Memory B cell (primary cell): ENCODE results near the gene NXPE3.
"Not testable (repeated sequence)": the region's sequence is repeated elsewhere in the genome, so short reads cannot be mapped to it uniquely, and the experiment has no call there.

Experiments used
- ATAC-seq: fragments of 150-1000 bp; cut with Tn5 transposase; 2 replicates; pipeline ENCODE4 v1.10.0; 2021; ENCODE audit warnings: low read depth, mild to moderate bottlenecking, moderate library complexity
- DNase-seq, 2 donors: peaks; one replicate each; pipeline ENCODE4 v3.0.0; 2022; ENCODE audit warnings: low spot score in 2 of 2
- H3K27ac Mint-ChIP-seq: one replicate; pipeline ENCODE4 v1.8.0; 2022; ENCODE audit warnings: mild to moderate bottlenecking, moderate library complexity, mixed read lengths
- H3K27me3 Mint-ChIP-seq: one replicate; pipeline ENCODE4 v1.8.0; 2022; ENCODE audit warnings: mixed read lengths
- H3K36me3 Mint-ChIP-seq: one replicate; pipeline ENCODE4 v1.8.0; 2022; ENCODE audit warnings: mild to moderate bottlenecking, mixed read lengths
- H3K4me1 Mint-ChIP-seq: one replicate; pipeline ENCODE4 v1.8.0; 2022; ENCODE audit warnings: mixed read lengths
- H3K4me3 Mint-ChIP-seq: one replicate; pipeline ENCODE4 v1.8.0; 2022; ENCODE audit warnings: mild to moderate bottlenecking, moderate library complexity, mixed read lengths
- H3K9me3 Mint-ChIP-seq: one replicate; pipeline ENCODE4 v1.8.0; 2022; ENCODE audit warnings: mixed read lengths

The NXPE3 gene

GRCh38 chr3:101857301-101857741 is 78.3 kb downstream of the NXPE3 start:
- no peaks in the 10 kb centered on the region for H3K27me3 Mint-ChIP-seq
- H3K4me1 Mint-ChIP-seq, result peaks cover 34% of the 10 kb centered on the region
- ATAC-seq (no peak), DNase-seq (no peak)
- peaks cover 63% of the 10 kb centered on the region for H3K36me3 Mint-ChIP-seq
- no peak overlapping the region for H3K4me3 Mint-ChIP-seq
- H3K27ac Mint-ChIP-seq, result peak overlapping the region; percentile 76
- peaks cover 2% of the 10 kb centered on the region for H3K9me3 Mint-ChIP-seq

GRCh38 chr3:101858464-101859030 is 79.5 kb downstream of the NXPE3 start:
- no peak for ATAC-seq

GRCh38 chr3:101859882-101860448 is 81.0 kb downstream of the NXPE3 start:
- peaks cover 26% of the 10 kb centered on the region for H3K4me1 Mint-ChIP-seq
- H3K36me3 Mint-ChIP-seq, result peaks cover 48% of the 10 kb centered on the region
- H3K27me3 Mint-ChIP-seq, result no peaks in the 10 kb centered on the region
- H3K27ac Mint-ChIP-seq, result no peak overlapping the region
- ATAC-seq (no peak), DNase-seq (no peak)
- H3K4me3 Mint-ChIP-seq, result no peak overlapping the region
- H3K9me3 Mint-ChIP-seq, result peaks cover 2% of the 10 kb centered on the region

More at GRCh38 chr3:101858464-101859030, 79.5 kb downstream of the NXPE3 start:
- DNase-seq, result no peak
- Mint-ChIP-seq H3K27ac (peak overlapping the region; percentile 1), H3K9me3 (peaks cover 2% of the 10 kb centered on the region), H3K36me3 (peaks cover 53% of the 10 kb centered on the region), H3K27me3 (no peaks in the 10 kb centered on the region), H3K4me1 (peaks cover 27% of the 10 kb centered on the region), H3K4me3 (no peak overlapping the region)

DNA sequence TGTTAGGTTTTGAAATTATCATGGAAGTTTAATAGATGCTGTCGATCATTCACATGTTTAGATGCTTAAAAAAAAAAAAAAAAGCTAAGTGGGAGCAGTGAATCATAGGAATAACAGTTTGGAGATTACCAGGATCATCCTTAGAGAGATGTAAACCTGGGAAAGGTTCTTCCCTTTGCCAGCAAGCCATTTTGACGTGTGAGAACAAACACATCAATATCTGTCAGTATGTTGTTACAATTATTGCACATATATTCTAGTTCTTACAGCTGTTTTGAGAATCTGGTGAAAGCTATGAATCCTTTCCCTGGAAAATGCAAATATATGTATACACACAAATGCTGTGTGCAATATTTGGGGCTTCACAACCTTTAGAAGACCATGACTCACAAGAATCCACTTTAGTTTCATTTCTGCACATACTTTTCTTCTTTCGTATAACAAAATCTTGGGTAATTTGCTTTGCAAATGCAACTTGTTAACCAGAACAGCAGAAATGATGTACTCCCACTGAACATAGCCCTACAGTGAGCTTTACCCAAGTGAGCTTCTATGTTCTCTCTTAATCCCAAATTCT is 82.3 kb downstream of the NXPE3 start:
- Mint-ChIP-seq H3K36me3 (peaks cover 41% of the 10 kb centered on the region), H3K4me1 (peaks cover 23% of the 10 kb centered on the region), H3K9me3 (peaks cover 2% of the 10 kb centered on the region), H3K4me3 (peak overlapping the region; percentile 24), H3K27me3 (no peaks in the 10 kb centered on the region), H3K27ac (peak overlapping the region; percentile 66)
- DNase-seq (no peak), ATAC-seq (peak; percentile 67)

DNA sequence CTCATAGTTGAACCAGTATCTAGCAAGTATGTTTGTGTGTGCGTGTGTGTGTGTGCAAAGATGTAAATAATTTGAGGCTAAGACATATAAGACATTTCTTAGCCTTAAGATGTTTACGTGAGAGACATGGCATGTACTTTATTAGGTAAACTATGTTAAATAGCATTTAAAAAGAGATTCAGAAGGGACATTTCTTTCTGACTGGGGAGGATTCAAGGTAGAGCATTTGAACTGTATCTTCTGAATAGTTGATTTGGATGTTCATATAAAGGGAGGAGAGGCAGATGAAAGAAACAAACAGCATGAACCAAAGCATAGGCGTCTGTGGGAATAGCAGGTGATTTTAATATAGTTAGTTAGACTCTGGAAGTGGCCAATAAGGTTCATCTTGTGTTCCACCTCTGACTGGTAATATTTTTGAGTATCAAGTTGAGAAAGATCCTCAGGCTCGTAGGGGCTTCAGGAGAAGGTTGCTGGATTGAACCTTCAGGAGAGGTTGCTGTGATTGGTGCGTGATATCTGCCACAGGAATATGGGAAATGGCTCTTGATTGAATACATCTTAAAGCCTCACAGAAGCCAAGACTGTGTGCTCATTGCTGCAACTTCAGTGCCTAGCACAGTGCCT is 82.9 kb downstream of the NXPE3 start:
- DNase-seq (no peak), ATAC-seq (no peak)
- Mint-ChIP-seq H3K9me3 (peaks cover 2% of the 10 kb centered on the region), H3K36me3 (peaks cover 40% of the 10 kb centered on the region), H3K4me1 (peaks cover 23% of the 10 kb centered on the region), H3K4me3 (peak overlapping the region; percentile 24), H3K27me3 (no peaks in the 10 kb centered on the region), H3K27ac (peak overlapping the region; percentile 66)

- Mint-ChIP-seq H3K9me3 (peaks cover 2% of the 10 kb centered on the region), H3K27ac (peak overlapping the region; percentile 66), H3K4me1 (peaks cover 21% of the 10 kb centered on the region), H3K36me3 (peaks cover 34% of the 10 kb centered on the region), H3K27me3 (no peaks in the 10 kb centered on the region), H3K4me3 (no peak overlapping the region)
- DNase-seq, result no peak
- ATAC-seq, result no peak
Observed at GRCh38 chr3:101862416-101863165, 83.6 kb downstream of the NXPE3 start.

- not testable (repeated sequence) for H3K9me3 Mint-ChIP-seq, ATAC-seq, H3K4me3 Mint-ChIP-seq, H3K27me3 Mint-ChIP-seq, H3K27ac Mint-ChIP-seq, DNase-seq
- Mint-ChIP-seq H3K4me1 (peaks cover 29% of the 10 kb centered on the region), H3K36me3 (peaks cover 19% of the 10 kb centered on the region)
Observed at GRCh38 chr3:101864926-101865325, 85.9 kb downstream of the NXPE3 start.

DNA sequence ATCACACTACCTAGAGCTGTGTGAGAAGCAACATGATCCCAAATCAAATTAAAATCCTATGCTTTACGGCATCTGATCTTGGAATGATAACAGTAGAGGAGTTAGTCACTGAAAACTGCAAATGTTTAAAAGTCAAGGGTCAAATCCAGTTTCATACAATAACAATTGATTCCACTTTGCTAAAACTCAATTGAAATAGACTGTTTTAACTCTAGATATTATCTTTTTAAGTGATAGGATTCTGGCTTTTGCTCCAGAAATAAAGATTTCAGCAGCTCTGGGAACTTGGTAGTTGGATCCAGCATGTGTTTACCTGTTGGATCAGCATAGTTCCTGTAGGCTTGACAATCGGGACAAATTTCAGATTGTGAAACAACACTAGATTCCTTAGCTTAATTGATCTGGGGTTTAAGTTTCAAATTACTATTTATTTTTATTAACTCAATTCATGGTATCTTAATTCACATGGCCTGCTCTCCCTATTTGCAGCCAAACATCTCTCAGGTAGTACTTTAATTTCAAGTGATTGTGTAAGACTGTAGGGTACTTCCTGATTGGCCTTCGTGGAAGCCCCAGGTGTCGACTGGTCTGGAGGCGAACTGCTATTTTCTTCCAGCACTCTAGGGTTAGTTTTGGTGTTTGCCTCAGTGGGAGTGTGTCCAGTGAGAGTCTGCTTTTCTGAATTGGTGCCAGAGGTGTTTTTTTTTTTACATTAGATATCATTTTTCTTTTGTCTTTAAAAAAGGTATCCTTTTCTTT is 86.9 kb downstream of the NXPE3 start:
- Mint-ChIP-seq H3K36me3 (peaks cover 14% of the 10 kb centered on the region), H3K4me3 (no peak overlapping the region), H3K4me1 (peaks cover 29% of the 10 kb centered on the region), H3K27ac (no peak overlapping the region), H3K9me3 (peaks cover 2% of the 10 kb centered on the region), H3K27me3 (no peaks in the 10 kb centered on the region)
- DNase-seq, result no peak
- ATAC-seq, result peak; percentile 28

DNA sequence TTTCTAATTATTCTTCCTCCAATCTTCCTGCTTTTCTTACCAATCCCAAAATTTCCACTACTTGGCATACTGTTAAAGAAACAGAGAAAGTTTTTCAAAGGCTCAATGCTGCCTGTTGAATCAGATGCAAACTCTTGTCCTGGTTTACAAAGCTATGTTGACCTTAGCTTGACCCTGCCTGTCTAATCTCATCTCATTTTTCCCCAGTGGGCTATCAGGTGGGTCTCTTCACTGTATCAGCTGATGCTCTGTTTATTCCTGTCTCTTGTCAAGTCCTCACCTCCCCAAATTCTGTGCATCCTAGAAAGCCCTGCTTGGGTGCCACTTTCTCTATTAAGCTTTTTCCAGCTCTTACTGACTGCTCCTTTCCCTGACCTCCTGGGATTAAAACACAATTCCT is 88.5 kb downstream of the NXPE3 start:
- Mint-ChIP-seq H3K4me1 (peaks cover 15% of the 10 kb centered on the region), H3K36me3 (peaks cover 1% of the 10 kb centered on the region), H3K27ac (peak overlapping the region; percentile 11), H3K9me3 (no peaks in the 10 kb centered on the region), H3K4me3 (no peak overlapping the region), H3K27me3 (no peaks in the 10 kb centered on the region)
- DNase-seq (no peak), ATAC-seq (no peak)

DNA sequence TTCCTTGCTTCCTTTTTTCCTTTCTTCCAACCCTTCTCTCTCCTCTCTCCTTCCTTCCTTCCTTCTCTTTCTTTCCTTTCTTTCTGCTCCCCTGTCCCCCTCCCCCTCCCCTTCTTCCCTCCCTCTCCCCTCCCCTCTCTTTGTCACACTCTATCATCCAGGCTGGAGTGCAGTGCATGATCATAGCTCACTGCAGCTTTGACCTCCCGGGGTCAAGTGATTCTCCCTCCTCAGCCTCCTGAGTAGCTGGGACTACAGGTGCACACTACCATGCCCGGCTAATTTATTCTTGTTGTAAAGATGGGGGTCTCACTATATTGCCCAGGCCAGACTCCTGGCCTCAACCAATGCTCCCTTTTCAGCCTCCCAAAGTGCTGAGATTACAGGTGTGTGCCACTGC is 89.0 kb downstream of the NXPE3 start:
- Mint-ChIP-seq H3K4me3 (no peak overlapping the region), H3K27me3 (no peaks in the 10 kb centered on the region), H3K36me3 (no peaks in the 10 kb centered on the region), H3K27ac (peak overlapping the region; percentile 11), H3K4me1 (peaks cover 15% of the 10 kb centered on the region), H3K9me3 (no peaks in the 10 kb centered on the region)
- no peak for DNase-seq
- no peak for ATAC-seq

GRCh38 chr3:101868534-101869464 is 89.8 kb downstream of the NXPE3 start:
- Mint-ChIP-seq H3K4me1 (peaks cover 16% of the 10 kb centered on the region), H3K9me3 (no peaks in the 10 kb centered on the region), H3K27me3 (no peaks in the 10 kb centered on the region), H3K36me3 (no peaks in the 10 kb centered on the region), H3K4me3 (no peak overlapping the region), H3K27ac (no peak overlapping the region)
- ATAC-seq (peak; percentile 60), DNase-seq (no peak)

GRCh38 chr3:101870138-101870537 is 91.1 kb downstream of the NXPE3 start:
- Mint-ChIP-seq H3K36me3 (no peaks in the 10 kb centered on the region), H3K4me3 (no peak overlapping the region), H3K9me3 (no peaks in the 10 kb centered on the region), H3K27ac (no peak overlapping the region), H3K4me1 (peaks cover 16% of the 10 kb centered on the region), H3K27me3 (no peaks in the 10 kb centered on the region)
- ATAC-seq (no peak), DNase-seq (no peak)

- H3K27me3 Mint-ChIP-seq, result no peaks in the 10 kb centered on the region
- ATAC-seq, result no peak
- no peaks in the 10 kb centered on the region for H3K9me3 Mint-ChIP-seq
- no peaks in the 10 kb centered on the region for H3K36me3 Mint-ChIP-seq
- no peak overlapping the region for H3K4me3 Mint-ChIP-seq
- DNase-seq, result no peak
- peaks cover 11% of the 10 kb centered on the region for H3K4me1 Mint-ChIP-seq
- H3K27ac Mint-ChIP-seq, result no peak overlapping the region
Observed at GRCh38 chr3:101873619-101874018, 94.6 kb downstream of the NXPE3 start.
